Gastroesophageal sphincter (tissue), 3 donors: ENCODE data around the gene ANKRD17.

ENCODE experiments used
- CTCF ChIP-seq, 4 experiments: fragments of 200-600 bp in 2 of 4; fragments of 450-650 bp in 2 of 4; sonication (generic) in 1 of 4; IDR thresholded peaks; one replicate each; pipeline ENCODE4 v1.5.1; 2017 to 2019; ENCODE audit warnings: antibody characterized with exemption in 4 of 4, mild to moderate bottlenecking in 2 of 4, moderate library complexity in 2 of 4
- POLR2A ChIP-seq, 2 donors: fragments of 450-650 bp; IDR thresholded peaks; one replicate each; pipeline ENCODE4 v1.6.1; 2017; ENCODE audit warnings: antibody characterized with exemption in 2 of 2, mild to moderate bottlenecking in 2 of 2, moderate library complexity in 1 of 2
- POLR2AphosphoS5 ChIP-seq: sonication (generic); formaldehyde crosslinking; IDR thresholded peaks from one replicate; pipeline ENCODE4 v1.6.1; 2017; ENCODE audit warnings: antibody characterized with exemption

- TF ChIP-seq CTCF (IDR thresholded peaks at IDR 0.05) (no peak), POLR2A (IDR thresholded peaks at IDR 0.05) (no peak), POLR2AphosphoS5 (no peak)
Measured at GRCh38 chr4:73206236-73206635, 52.4 kb downstream of the ANKRD17 start.
